PFSK-1 (cell line): ENCODE measurements around the gene MYRFL.

Source experiments
- FOXP2 ChIP-seq: optimal IDR thresholded peaks from 2 replicates; pipeline ENCODE3; 2011; ENCODE audit warnings: borderline replicate concordance, control low read depth, inconsistent platforms; ENCODE audit not compliant: insufficient read depth; ENCODE audit errors: extremely low read length, extremely low read depth
- POLR2AphosphoS5 ChIP-seq: IDR thresholded peaks from 2 replicates; pipeline ENCODE4 v1.6.1; 2012; ENCODE audit warnings: low read depth, mild to moderate bottlenecking, control low read depth, low read length, moderate library complexity
- TAF1 ChIP-seq: IDR thresholded peaks from 2 replicates; pipeline ENCODE4 v1.6.1; 2012; ENCODE audit warnings: low read length, control low read depth, borderline replicate concordance; ENCODE audit not compliant: insufficient read depth

DNA sequence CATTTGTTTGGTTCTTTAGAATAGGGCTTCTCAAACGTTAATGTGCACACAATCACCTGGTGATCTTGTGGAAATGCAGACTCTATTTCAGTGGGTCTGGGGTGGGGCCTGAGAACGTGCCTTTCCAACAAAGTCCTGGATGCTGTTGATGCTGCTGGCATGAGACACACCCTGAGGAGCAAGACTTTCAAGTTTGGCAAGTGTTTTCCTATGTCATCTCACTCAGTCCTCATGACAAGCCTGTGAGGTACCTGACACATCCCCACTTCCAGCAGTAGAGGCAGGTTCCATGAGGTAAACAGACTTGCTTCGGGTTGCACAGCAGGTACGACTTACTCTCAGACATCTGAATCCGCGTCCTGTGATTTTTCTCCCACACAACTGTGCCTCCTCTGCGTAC lies 147.1 kb downstream of the MYRFL start:
- TF ChIP-seq TAF1 (no peak), FOXP2 (no peak), POLR2AphosphoS5 (no peak)
